ENCODE measurements around the gene ERGIC1. TPM values are rescaled to one million over a fixed set of nuclear protein-coding genes. Genes with fewer than 3 reads are reported as not detected.
A peak's percentile ranks its signal among the peaks of the same experiment; 100 is the strongest.

ERGIC1 gene
- total and polyA plus RNA-seq, 10 of the 15 experiments (the other 5 are each of a cell fraction or from before 2014, with no cell fraction given) = 8.8 to 104 (median 76.3) TPM

DNA sequence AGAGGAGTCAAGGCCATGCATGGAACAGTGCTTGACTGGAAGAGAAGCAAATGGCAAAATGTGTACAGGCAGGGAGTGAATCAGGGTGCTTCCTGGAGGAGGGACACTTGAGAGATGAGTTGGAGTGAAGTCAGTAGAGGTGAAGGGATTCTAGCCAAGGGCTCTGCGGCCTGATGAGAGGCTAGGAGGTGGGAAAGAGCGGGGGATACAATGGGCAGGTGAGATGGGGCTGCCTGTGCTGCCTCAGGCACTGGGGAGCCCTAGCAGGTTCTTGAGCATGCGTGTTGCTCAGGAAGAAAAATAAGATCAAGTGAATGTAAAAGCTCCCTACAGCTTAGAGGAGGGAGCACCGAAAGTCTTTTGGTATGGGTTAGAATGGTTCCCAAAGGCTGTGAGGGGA is 22.3 kb downstream of the ERGIC1 start (continued):
- TF ChIP-seq NFYA (IDR thresholded peaks at IDR 0.05; ENCODE audit: borderline replicate concordance, low read depth, low read length) (no peak), STAT3 (IDR thresholded peaks at IDR 0.05; ENCODE audit: low read depth, low read length) (no peak), ZNF384 (IDR thresholded peaks at IDR 0.05; ENCODE audit: borderline replicate concordance, low read depth, low read length) (no peak), IKZF2 (IDR thresholded peaks at IDR 0.05) (no peak)

DNA sequence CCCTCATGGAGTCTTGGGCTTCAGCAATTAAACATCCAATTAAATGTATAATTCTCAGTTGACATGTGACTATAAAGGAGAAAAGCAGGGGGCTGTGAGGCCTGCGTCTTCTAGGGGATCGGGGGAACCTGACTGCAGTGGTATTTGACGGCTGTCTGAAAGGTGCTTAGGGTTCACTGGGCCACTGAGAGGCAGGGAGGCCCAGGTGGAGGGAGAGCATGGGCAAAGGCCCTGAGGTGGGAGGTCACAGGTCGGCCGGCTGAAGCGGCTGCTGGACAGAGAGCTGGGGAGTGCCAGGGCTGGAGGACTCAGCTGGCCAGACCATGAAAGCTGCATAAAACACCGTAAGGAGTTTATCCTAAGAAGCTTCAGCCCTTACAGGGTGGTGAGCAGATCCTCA is 23.9 kb downstream of the ERGIC1 start:
- RAD21 ChIA-PET (ENCODE audit: unreplicated experiment) = no interaction called here
- no peak for ATAC-seq
- Histone ChIP-seq H4K20me1 (ENCODE audit: control insufficient read depth, insufficient read depth) (no peaks in the 10 kb centered on the region), H2AFZ (ENCODE audit: control insufficient read depth, low read depth, low read length) (no peak overlapping the region), H3K79me2 (ENCODE audit: control insufficient read depth, insufficient read depth, low read length) (peaks cover 2% of the 10 kb centered on the region), H3K4me1 (ENCODE audit: control insufficient read depth, insufficient read depth, low read length) (no peaks in the 10 kb centered on the region), H3K27ac (ENCODE audit: control insufficient read depth, insufficient read depth) (no peak overlapping the region), H3K27me3 (replicated peaks in 1 of 2; ENCODE audit: control insufficient read depth in 2 of 2, insufficient read depth in 2 of 2, low read length in 1 of 2) (no peaks in the 10 kb centered on the region), H3K4me3 (no peak overlapping the region), H3K9me3 (replicated peaks; ENCODE audit: control insufficient read depth, insufficient read depth, low read length) (no peaks in the 10 kb centered on the region), H3K9ac (ENCODE audit: control insufficient read depth, insufficient read depth, low read length) (no peak overlapping the region), H3K36me3 (ENCODE audit: control insufficient read depth in 2 of 2, insufficient read depth in 2 of 2, low read length in 1 of 2) (peaks cover 0 to 7% of the 10 kb centered on the region in 2 experiments; a peak in 2 of 4 replicates), H3K4me2 (ENCODE audit: control insufficient read depth, insufficient read depth) (no peak overlapping the region)
- TF ChIP-seq NBN (IDR thresholded peaks at IDR 0.05) (no peak), POLR2A (IDR thresholded peaks at IDR 0.05; ENCODE audit: low read depth, low read length) (0 out of 2 replicates have a peak, but pooled peaks have one; percentile 3)
- 88% methylated on average over 7 of the region's 7 CpGs for WGBS (ENCODE audit: insufficient coverage, insufficient replicate concordance, low lambda C conversion rate, missing lambda C conversion rate)
- POLR2A ChIA-PET = no interaction called here
- no peak for DNase-seq (ENCODE audit: low read depth, low spot score)
- in situ Hi-C loops (cut with MboI) = no loop called here
- SMC1A ChIA-PET (ENCODE audit: uncharacterized antibody, unreplicated experiment) = no interaction called here
- BruUV-seq (replicated peaks) = no TSS peak
- CTCF ChIA-PET = no interaction called here
- FAIRE-seq = no peak
- intact Hi-C loops (cut with micrococcal nuclease; ENCODE audit: unreplicated experiment) = no loop called here

DNA sequence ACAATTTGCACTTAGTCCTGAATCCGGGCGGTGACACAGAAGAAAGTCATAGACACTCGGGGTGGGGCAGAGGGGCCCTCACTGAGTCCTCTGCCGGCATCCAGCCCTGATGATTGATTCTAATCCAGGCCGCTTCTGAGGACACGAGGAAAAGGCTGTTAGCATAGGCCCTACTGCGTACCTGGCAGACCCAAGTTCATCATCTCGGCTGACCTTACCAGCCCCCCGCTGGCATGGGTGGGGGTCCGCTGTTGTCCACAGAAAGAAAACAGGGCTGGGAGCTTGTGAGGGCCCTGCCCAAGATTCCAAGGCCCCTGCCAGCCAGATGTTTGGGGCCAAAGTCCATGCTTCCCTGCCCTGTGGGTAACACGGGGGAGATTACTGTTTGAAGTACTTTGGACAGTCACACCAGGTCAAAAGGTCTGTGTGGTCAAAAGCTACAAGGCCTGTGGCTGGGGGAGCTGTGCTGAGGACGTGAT is 24.5 kb downstream of the ERGIC1 start:
- Histone ChIP-seq H3K4me3 (no peak overlapping the region), H3K36me3 (ENCODE audit: control insufficient read depth in 2 of 2, insufficient read depth in 2 of 2, low read length in 1 of 2) (peaks cover 0 to 7% of the 10 kb centered on the region in 2 experiments; a peak in 3 of 4 replicates), H3K9ac (ENCODE audit: control insufficient read depth, insufficient read depth, low read length) (no peak overlapping the region), H3K27ac (ENCODE audit: control insufficient read depth, insufficient read depth) (no peak overlapping the region), H4K20me1 (ENCODE audit: control insufficient read depth, insufficient read depth) (no peaks in the 10 kb centered on the region), H3K9me3 (replicated peaks; ENCODE audit: control insufficient read depth, insufficient read depth, low read length) (no peaks in the 10 kb centered on the region), H3K4me2 (ENCODE audit: control insufficient read depth, insufficient read depth) (no peak overlapping the region), H3K27me3 (replicated peaks in 1 of 2; ENCODE audit: control insufficient read depth in 2 of 2, insufficient read depth in 2 of 2, low read length in 1 of 2) (no peaks in the 10 kb centered on the region), H2AFZ (ENCODE audit: control insufficient read depth, low read depth, low read length) (no peak overlapping the region), H3K79me2 (ENCODE audit: control insufficient read depth, insufficient read depth, low read length) (no peaks in the 10 kb centered on the region; the same call in 1 of the 2 replicates), H3K4me1 (ENCODE audit: control insufficient read depth, insufficient read depth, low read length) (no peaks in the 10 kb centered on the region)
- no TSS peak for BruUV-seq (replicated peaks)
- FAIRE-seq = no peak
- intact Hi-C loops (cut with micrococcal nuclease; ENCODE audit: unreplicated experiment) = no loop called here
- RAD21 ChIA-PET (ENCODE audit: unreplicated experiment) = no interaction called here
- DNase-seq (ENCODE audit: low read depth, low spot score) = no peak
- CTCF ChIA-PET = no interaction called here
- POLR2A ChIA-PET = no interaction called here
- 90% methylated on average over 11 of the region's 12 CpGs for WGBS (ENCODE audit: insufficient coverage, insufficient replicate concordance, low lambda C conversion rate, missing lambda C conversion rate)
- in situ Hi-C loops (cut with MboI) = no loop called here
- TF ChIP-seq TCF7 (IDR thresholded peaks at IDR 0.05; ENCODE audit: borderline replicate concordance) (no peak), CBX5 (IDR thresholded peaks at IDR 0.05; ENCODE audit: low read depth) (no peak), ZSCAN29 (IDR thresholded peaks at IDR 0.05) (no peak), PAX8 (IDR thresholded peaks at IDR 0.05) (no peak), SIX5 (IDR thresholded peaks at IDR 0.05; ENCODE audit: low read depth, low read length, severe bottlenecking) (no peak), SPI1 (IDR thresholded peaks at IDR 0.05; ENCODE audit: borderline replicate concordance, insufficient read depth, low read depth, low read length) (no peak)
- ATAC-seq = no peak
- SMC1A ChIA-PET (ENCODE audit: uncharacterized antibody, unreplicated experiment) = interaction anchor here (1.3 kb wide), 1 partner anchor 75 kb away, joined by 3 read pairs; no protein-coding TSS in a partner anchor
